Stimulated activated CD4-positive, alpha-beta T cell treated with anti-CD3 and anti-CD28 coated beads, Interleukin-1b, Interleukin-23, amount 100 ng/mL, for 24 hours (primary cell): ENCODE results near the gene CD96.
A peak's percentile ranks its signal among the peaks of the same experiment; 100 is the strongest.

ENCODE experiments used
- DNase-seq, 4 experiments: peaks; one replicate each; pipeline ENCODE4 v3.0.0-alpha.2; 2020; ENCODE audit warnings: low read depth in 4 of 4, low spot score in 1 of 4

Gene CD96

GRCh38 chr3:111592936-111593335 is 50.9 kb downstream of the CD96 start:
- DNase-seq: no peak

DNA sequence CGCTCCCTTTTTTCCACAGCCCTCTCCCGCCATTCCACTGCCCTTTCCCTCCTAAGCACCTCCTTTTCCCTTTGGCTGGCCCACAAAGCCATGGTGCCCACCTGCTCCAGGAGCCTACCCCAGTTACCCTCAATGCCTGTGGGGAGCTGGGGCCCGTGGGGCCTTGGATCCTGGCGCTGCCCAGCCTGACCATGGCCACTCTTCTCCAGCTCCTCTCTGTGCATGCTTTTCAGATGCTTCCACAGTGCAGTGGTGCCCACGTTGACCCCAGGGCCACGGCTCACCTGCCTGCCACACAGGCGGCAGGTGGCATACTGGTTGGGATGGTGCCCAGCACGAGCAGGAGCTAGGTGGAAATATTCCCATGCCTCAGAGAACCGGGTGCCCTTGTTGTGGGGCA is 51.7 kb downstream of the CD96 start:
- DNase-seq: no peak

DNA sequence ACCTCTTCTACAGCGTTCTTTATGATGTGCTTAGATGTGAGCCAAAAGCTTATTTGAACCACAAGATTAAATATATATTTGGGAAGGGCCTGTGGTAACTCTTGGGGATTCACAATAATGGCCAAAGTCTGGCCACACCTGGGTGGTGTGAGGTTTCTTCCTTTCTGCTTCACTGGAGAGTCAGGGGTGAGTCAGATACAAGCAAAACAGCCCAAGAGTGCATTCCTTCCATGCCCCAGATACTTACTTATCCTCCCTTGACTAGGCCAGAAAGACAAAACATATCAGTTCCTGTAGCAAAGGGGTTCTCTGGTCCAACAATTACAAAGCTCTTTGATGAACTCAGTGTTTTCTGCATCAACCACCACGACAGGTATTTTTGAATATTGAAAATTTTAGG is 52.2 kb downstream of the CD96 start:
- DNase-seq: no peak

- no peak for DNase-seq
These were observed 52.8 kb downstream of the CD96 start for GRCh38 chr3:111594781-111595180.

DNA sequence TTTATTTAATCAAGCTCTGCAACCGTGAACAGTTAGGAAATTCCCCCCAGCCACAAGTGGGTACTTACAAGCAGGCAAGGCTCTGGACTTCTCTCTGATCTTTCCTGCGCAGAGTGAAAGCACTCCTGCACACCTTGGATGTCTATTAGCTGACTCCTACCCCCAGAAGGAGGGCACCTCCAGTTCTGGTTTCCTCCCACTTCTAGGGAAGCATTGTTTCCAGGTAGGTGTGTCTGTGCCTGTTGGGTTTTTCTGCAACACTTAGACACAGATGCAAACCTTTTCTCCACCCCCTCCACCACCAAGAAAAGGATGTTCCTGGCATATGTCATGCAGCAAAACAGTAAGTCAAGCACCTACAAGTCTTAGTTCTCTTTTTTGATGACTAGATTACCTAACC is 53.2 kb downstream of the CD96 start, which contains the start of gene ZBED2:
ZBED2 (minus strand) TSS at position 115 of the 400 bp plus-strand sequence. CDS start 1,145 bp downstream, outside the sequence.
- peak in 1 of 4 experiments; percentile 37 for DNase-seq

GRCh38 chr3:111596328-111596727 is 54.3 kb downstream of the CD96 start:
- no peak for DNase-seq

DNA sequence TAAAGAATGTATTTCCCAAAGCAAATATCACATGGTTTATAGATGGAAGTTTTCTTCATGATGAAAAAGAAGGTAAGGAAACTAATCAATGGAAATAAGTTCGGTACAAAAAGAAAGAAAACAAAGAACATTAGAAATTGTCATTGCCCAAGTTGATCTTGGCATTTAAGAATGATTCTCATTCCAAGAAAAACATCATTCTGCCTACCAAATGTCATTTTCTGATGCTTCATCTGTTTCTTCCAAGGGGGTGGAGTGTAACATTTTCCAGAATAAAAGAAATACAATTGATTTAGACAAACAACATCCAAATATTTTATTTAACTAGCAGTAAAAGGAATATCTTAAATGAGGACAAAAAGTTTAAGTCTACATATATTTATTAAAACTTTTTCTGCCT is 56.1 kb downstream of the CD96 start:
- DNase-seq: no peak

DNA sequence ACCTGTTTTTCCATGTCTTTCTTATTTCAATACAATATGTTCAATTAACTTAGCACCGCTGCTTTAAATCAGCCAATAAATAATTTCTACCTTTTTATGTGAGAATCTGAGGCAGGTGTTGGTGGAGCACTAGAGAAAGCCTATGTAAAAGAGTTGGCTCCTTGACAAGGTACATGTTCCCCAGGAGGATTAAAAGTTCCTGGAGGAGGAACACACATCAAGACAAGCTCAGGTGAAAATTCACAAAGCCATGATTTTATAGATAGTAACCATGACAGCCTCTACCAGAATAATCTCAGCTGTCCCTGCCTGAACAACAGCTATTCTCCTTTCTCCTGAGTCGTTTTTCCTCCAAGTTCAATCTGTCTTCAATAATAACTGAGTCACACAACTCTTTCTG is 56.6 kb downstream of the CD96 start:
- no peak for DNase-seq

DNA sequence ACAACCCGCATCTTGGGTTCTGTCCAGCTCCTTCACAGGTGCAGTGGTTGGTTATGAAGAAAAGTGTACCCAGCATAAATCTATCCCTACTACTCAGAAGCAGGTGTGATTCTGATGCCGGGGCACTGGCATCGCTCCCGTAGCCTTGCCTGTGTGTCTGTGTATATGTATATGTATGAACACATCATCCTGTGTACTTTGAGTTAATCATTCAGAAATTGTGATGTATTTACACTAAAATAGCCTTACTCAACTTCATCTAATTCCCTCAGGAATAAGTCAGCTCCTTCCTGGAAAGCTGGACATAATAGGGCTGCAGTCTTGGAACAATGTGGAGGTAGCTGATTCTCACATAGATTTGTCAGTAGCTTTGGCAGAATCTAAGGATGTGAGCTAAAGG is 59.8 kb downstream of the CD96 start:
- no peak for DNase-seq

DNA sequence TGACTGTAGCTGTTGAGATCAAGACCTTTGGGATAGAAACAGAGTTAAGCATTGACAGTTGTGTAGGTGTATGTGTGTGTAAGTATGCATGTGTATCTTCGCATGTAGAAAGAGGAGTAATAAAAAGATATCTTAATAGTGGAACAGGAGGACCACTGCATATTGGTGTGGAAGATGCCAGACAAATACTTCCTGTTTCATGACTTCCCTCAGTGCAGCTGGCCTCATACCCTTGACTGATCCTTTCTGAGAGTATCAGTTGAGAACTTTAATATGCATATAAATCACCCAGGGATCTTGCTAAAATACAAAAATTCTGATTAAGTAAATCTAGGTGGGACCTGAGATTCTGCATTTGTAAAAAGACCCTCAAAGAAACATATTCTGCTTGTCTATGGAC is 61.7 kb downstream of the CD96 start:
- DNase-seq: no peak

DNA sequence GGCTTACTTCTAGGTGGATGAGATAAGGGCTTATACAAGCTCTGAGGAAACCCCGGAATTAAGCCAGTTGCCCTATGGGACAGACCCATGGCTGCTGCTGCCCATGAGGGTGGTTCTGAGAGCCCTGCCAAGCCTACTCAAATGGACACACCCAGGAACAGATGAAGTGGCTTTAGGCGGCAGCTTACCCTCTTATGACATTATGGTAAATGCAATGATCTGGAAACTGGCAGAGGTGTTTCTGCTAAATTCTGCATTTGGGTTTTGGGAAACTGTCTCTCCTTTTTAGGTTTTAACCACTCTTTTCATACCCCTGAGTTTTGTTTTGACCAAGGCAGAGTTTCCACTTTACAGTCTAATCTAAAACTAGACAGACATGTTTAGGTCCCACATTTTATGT is 62.1 kb downstream of the CD96 start:
- no peak for DNase-seq

DNA sequence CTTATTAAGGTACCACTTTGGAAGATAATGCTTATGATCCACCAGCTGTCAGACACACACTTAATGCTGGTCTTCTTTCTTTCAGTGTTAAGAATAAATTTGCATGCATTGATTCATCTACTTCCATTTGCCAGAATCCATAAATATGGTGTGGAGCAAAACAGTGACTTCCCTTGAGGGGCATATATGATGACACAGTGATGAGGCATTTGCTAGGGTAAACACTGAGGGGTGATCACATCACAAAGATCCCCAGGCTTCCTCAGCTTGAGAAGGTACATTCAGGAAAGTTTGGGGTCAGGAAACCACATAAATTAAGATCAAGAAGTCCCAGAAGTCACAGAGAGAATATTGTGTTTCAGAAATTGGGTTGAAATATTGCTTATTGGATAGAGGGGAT is 63.0 kb downstream of the CD96 start:
- no peak for DNase-seq

DNA sequence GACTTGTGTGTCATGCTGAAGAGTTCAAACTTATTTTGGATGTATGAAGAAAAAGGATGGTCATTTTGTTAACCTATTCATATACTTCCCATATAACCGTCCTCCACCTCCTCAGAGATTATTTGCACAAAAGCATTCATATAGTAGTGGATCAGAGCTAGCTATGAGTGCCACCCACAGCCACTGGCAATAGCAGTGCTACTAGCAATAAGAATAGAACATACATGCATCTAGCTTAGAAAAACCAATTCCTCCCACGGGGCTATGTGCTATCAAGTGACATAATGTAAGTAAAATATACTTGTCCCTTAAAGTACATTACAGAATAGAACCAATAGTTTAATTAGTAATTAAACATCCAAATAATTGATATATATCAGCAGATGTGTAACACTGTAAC is 63.5 kb downstream of the CD96 start:
- no peak for DNase-seq

- DNase-seq: no peak
These were observed 65.4 kb downstream of the CD96 start for GRCh38 chr3:111607240-111607920.

DNA sequence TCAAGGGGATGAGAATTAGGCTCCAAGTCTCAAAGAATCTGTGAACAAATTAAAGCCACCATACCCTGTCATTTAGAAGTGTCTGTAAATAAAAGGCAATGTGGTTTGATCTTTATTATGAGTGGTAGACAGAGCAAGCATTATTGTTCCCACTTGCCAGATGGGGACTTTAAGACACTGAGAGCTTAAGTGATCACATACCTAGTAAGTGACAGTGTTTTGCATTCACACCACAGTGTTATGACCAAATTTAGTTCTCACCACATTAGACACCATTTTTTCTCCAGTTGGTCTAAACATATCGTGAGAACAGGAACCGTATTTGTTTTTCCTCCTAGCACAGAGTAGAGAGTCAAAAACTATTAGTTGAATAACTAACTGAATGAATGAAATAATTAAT is 66.4 kb downstream of the CD96 start:
- DNase-seq: no peak

GRCh38 chr3:111609700-111610099 is 67.7 kb downstream of the CD96 start:
- DNase-seq: no peak

GRCh38 chr3:111610189-111610588 is 68.2 kb downstream of the CD96 start:
- no peak for DNase-seq

DNA sequence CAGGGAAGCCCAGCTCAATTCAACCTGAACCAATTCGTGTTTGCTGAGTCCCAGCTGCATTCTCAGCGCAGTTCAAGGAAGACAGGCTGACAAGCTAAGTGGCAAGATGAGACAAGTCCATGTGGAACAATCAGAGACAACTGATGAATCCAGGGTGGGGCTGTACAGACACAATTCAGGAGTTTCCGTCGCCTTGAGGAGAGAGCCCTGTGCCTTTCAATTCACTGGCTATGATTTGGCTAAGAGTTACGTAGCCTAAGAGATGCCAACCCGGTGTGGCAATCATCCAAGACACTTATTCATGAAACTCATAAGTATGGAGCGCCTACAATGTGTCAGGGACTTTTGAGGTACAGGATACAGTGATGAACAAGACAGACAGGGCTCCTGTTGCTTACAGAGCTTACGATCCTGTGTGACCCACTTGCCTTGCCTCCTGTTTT is 68.6 kb downstream of the CD96 start:
- no peak for DNase-seq

DNA sequence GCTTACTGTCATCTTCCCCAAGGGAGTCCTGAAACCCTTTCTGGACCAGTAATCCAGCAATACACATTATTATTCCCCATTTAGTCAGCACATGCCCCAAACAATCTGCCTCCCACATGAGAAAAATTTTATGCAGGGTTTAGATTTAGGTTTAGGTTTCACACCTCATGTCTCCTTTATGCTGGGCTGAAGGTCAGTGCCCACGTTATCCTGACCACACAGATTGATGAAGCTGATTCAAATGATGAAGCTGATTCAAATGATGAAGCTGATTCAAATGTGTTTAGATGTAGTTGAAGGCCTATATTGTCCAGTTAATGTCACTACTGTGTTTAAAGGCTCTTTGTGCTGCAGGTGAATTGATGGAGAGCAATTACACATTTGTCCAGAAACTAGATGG is 71.3 kb downstream of the CD96 start:
- DNase-seq: no peak

- no peak for DNase-seq
These were observed 73.9 kb downstream of the CD96 start for GRCh38 chr3:111615880-111616279.

DNA sequence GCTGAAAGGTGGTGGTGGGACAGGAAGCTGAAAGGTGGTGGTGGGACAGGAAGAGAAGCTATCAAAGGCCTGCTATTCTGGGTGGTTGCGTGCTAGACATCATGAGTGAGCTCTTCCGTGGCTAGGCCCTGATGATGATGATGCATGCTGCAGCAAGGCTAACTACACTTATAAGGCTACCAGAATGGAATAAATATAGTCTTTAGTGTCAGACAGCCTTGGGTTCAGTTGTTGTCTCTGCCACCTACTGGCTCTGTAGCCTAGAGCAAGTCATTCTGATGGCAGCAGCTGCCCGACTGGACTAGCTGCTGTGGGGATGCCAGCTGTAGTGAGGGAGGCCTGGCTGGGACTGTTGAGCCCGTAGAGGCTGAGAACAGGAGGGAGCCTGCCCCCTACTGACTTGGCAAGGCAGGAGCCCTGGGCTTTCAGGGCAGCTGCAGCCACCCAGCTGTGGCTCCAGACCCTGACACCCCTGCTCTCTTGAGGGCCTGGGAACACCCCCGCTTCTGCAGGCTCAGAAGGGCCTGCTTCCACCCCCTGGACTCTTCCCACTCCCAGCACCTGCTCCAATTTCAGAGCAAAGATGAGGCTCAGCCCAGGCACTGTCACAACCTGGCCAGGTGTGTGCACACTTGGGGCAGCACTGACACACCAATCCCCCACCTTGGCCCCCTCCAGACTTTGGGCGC is 74.6 kb downstream of the CD96 start:
- DNase-seq: peak in 1 of 4 experiments; percentile 51

GRCh38 chr3:111617406-111617805 is 75.4 kb downstream of the CD96 start:
- no peak for DNase-seq
